HPDE6-E6E7 (cell line): ENCODE measurements around the gene MYO1C.
A peak's percentile ranks its signal among the peaks of the same experiment; 100 is the strongest.
"Not testable (repeated sequence)": the region's sequence is repeated elsewhere in the genome, so short reads cannot be mapped to it uniquely, and the experiment has no call there.

Source experiments
- DNase-seq: peaks from one replicate; pipeline ENCODE4 v3.0.0; 2011; ENCODE audit warnings: missing footprints; ENCODE audit errors: extremely low spot score

Gene MYO1C

GRCh38 chr17:1509290-1509881, 16.9 kb upstream of the MYO1C start:
- DNase-seq = no peak

- DNase-seq = not testable (repeated sequence)
Observed at GRCh38 chr17:1508709-1509108, 16.2 kb upstream of the MYO1C start.

- no peak for DNase-seq
Observed at GRCh38 chr17:1506649-1507267, 14.3 kb upstream of the MYO1C start.

GRCh38 chr17:1505586-1505985, 13.1 kb upstream of the MYO1C start:
- DNase-seq = no peak

GRCh38 chr17:1504866-1505265, 12.4 kb upstream of the MYO1C start:
- no peak for DNase-seq

GRCh38 chr17:1503699-1504098, 11.2 kb upstream of the MYO1C start:
- no peak for DNase-seq

- no peak for DNase-seq
Observed at GRCh38 chr17:1498869-1499268, 6.4 kb upstream of the MYO1C start.

GRCh38 chr17:1498233-1498632, 5.7 kb upstream of the MYO1C start:
- DNase-seq = no peak

- DNase-seq = no peak
Observed at GRCh38 chr17:1497831-1498230, 5.3 kb upstream of the MYO1C start.

- DNase-seq = no peak
Observed at GRCh38 chr17:1496869-1497268, 4.4 kb upstream of the MYO1C start.

GRCh38 chr17:1495265-1495989, 2.9 kb upstream of the MYO1C start:
- DNase-seq = no peak

GRCh38 chr17:1494736-1495253, 2.3 kb upstream of the MYO1C start:
- no peak for DNase-seq

- no peak for DNase-seq
Observed at GRCh38 chr17:1494203-1494602, 1.7 kb upstream of the MYO1C start.

GRCh38 chr17:1493291-1493980, 950 bp upstream of the MYO1C start:
- DNase-seq = no peak

GRCh38 chr17:1491443-1492248, 840 bp downstream of the MYO1C start:
- DNase-seq = peak; percentile 75

GRCh38 chr17:1490643-1491442, 1.6 kb downstream of the MYO1C start:
- DNase-seq = no peak

- DNase-seq = no peak
Observed at GRCh38 chr17:1488826-1489270, 3.6 kb downstream of the MYO1C start.

- DNase-seq = peak; percentile 74
Observed at GRCh38 chr17:1487939-1488825, 4.3 kb downstream of the MYO1C start.
